Esophagus squamous epithelium (tissue), 5 donors: ENCODE data around the gene CD59. TPM values are rescaled to one million over a fixed set of nuclear protein-coding genes. Genes with fewer than 3 reads are reported as not detected.
A peak's percentile ranks its signal among the peaks of the same experiment; 100 is the strongest.

Experiments used
- DNase-seq: peaks from one replicate; lab custom pipeline; 2025; lab: John Stamatoyannopoulos, UW
- H3K27ac ChIP-seq, 4 donors: fragments of 200-600 bp; sonication (generic); one replicate each; pipeline ENCODE4 v1.5.1; 2016 to 2019; ENCODE audit warnings: mild to moderate bottlenecking in 1 of 4
- H3K27me3 ChIP-seq, 4 donors: fragments of 200-600 bp; sonication (generic); 1 replicate in 3 of 4; 2 replicates in 1 of 4; pipeline versions ENCODE4 v1.5.1 to v1.6.0; 2017 to 2021; ENCODE audit warnings: antibody characterized with exemption in 1 of 4
- H3K36me3 ChIP-seq, 3 donors: fragments of 200-600 bp; sonication (generic); one replicate each; pipeline ENCODE4 v1.5.1; 2016 to 2019
- H3K4me1 ChIP-seq, 3 donors: fragments of 200-600 bp; sonication (generic); one replicate each; pipeline ENCODE4 v1.5.1; 2017 to 2019
- H3K4me3 ChIP-seq, 4 donors: fragments of 200-600 bp; sonication (generic); 1 replicate in 3 of 4; 2 replicates in 1 of 4; pipeline ENCODE4 v1.5.1; 2016 to 2019; ENCODE audit warnings: mild to moderate bottlenecking in 2 of 4, moderate library complexity in 1 of 4
- H3K9me3 ChIP-seq, 3 donors: fragments of 200-600 bp; sonication (generic); one replicate each; pipeline ENCODE4 v1.5.1; 2016 to 2019
- POLR2A ChIP-seq, 4 donors: fragments of 450-650 bp; IDR thresholded peaks; one replicate each; pipeline ENCODE4 v1.6.1; 2017; ENCODE audit warnings: antibody characterized with exemption in 4 of 4, mild to moderate bottlenecking in 4 of 4, moderate library complexity in 3 of 4
- WGBS, 2 donors: methylation state at CpG; one replicate each; pipeline ENCODE4 v1.1.5; 2018; 5-methylcytosine and 5-hydroxymethylcytosine counted together
- intact Hi-C: fragments of 100-400 bp; cut with DNase I; formaldehyde crosslinking; loops from one replicate; pipeline ENCODE4 v1.15.0; 2022
- total RNA-seq, 4 donors: library from RNA; depleted of rRNA; stranded (reverse); fragments of >200 nt; gene quantifications; one replicate each; pipeline ENCODE4 v1.1.0, GENCODE V29; 2016
- TF ChIP-seq, protein P1 (sequence below), 6 experiments: fragments of 450-650 bp in 4 of 6; fragments of 200-600 bp in 2 of 6; sonication (generic) in 2 of 6; IDR thresholded peaks; one replicate each; pipeline ENCODE4 v1.5.1; 2016 to 2019; ENCODE audit warnings: antibody characterized with exemption in 6 of 6, mild to moderate bottlenecking in 4 of 6, moderate library complexity in 4 of 6
- donor health status: DM: yes; HTN: yes; CAD: no.

CD59 gene
- total RNA-seq, 4 donors from 2014 or later = 191 to 525 (median 339) TPM

DNA sequence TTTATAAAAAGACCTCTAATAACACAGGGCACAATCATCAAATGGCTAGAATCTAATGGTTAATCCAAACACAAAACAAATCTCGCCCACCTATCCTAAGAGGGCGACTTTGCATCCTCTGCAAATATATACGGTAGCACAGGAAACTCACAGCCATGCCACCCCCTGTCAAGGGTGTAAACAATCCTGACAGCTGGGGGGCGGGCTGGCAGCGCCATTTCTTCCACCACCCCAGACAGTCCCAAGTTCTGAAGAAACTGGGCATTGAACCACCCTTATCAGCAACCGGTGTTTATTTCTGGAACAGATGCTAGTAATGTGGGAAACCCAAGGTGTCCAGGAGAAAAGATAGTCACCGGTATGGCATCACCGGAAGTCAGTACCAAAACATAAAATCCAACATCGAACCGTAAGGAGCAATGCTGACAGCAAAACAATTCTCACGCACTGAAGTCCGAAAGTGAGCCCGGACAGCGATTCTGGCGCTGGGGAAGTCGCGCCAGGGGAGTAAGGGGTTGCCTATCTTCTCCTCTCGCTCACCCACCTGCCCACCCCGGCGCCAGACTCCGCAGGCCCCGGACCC, 37.3 kb upstream of the CD59 start:
- H3K9me3 ChIP-seq = no peaks in the 10 kb centered on the region
- no peak for DNase-seq
- peaks cover 0 to 21% (median 0%) of the 10 kb centered on the region in 3 donors for H3K36me3 ChIP-seq
- peaks cover 0 to 5% (median 0%) of the 10 kb centered on the region in 4 donors for H3K27me3 ChIP-seq
- peak overlapping the region; percentile 78 to 97 (median 90) for H3K4me3 ChIP-seq
- 4% methylated on average over 12 to 17 of the region's 22 CpGs for WGBS, 2 donors
- H3K4me1 ChIP-seq = peaks cover 9 to 66% (median 27%) of the 10 kb centered on the region in 3 donors
- intact Hi-C loops = no loop called here
- TF ChIP-seq, protein P1, sequence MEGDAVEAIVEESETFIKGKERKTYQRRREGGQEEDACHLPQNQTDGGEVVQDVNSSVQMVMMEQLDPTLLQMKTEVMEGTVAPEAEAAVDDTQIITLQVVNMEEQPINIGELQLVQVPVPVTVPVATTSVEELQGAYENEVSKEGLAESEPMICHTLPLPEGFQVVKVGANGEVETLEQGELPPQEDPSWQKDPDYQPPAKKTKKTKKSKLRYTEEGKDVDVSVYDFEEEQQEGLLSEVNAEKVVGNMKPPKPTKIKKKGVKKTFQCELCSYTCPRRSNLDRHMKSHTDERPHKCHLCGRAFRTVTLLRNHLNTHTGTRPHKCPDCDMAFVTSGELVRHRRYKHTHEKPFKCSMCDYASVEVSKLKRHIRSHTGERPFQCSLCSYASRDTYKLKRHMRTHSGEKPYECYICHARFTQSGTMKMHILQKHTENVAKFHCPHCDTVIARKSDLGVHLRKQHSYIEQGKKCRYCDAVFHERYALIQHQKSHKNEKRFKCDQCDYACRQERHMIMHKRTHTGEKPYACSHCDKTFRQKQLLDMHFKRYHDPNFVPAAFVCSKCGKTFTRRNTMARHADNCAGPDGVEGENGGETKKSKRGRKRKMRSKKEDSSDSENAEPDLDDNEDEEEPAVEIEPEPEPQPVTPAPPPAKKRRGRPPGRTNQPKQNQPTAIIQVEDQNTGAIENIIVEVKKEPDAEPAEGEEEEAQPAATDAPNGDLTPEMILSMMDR (IDR thresholded peaks at IDR 0.05) = no peak
- TF ChIP-seq POLR2A (IDR thresholded peaks at IDR 0.05) = no peak
- H3K27ac ChIP-seq = peak overlapping the region; percentile 84 to 94 (median 91)

DNA sequence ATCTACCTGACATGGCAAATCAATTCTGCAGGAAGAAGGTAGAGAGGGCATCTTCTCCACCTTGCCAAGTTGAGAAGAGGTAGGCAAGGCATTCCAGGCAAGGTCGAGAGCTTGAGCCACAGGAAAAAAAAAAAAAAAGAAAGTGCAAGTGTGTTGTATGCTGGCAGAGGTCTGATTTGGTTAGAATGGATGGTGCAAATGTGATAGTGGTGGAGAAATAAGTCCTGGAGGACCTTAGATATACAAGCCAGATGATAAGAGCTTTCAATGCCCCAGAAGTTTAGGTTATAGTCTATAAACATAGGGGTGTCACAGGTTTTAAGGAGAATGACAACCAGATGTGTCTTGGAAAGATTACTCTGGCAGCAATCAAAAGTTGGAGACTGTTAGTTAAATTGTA, 36.6 kb upstream of the CD59 start:
- DNase-seq = no peak
- TF ChIP-seq, protein P1 (IDR thresholded peaks at IDR 0.05) = no peak
- TF ChIP-seq POLR2A (IDR thresholded peaks at IDR 0.05) = no peak
- peak overlapping the region in 2 of 4 donors; percentile 87 to 97 for H3K4me3 ChIP-seq

DNA sequence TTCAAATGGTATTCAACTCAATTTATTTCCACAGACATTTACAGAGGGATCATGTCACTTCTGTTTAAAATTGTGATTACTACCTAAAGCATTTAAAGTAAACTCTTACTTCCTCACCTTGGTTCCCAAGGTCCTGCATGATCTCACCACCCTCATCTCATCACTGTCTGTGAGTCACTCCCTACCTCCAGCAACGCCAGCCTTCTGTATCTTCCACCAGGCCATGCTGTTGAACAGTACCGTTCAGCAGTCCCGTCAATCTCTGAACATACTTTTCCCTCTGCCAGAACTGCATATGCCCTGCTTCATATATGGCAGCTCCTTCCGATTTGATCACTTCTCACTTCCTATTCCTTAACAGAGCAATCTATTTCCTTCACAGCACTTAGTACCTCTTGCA, 36.1 kb upstream of the CD59 start:
- H3K27ac ChIP-seq = no peak overlapping the region
- no peak overlapping the region for H3K4me3 ChIP-seq
- H3K36me3 ChIP-seq = peaks cover 0 to 33% (median 8%) of the 10 kb centered on the region in 3 donors
- H3K27me3 ChIP-seq = no peaks in the 10 kb centered on the region
- intact Hi-C loops = no loop called here
- H3K4me1 ChIP-seq = peaks cover 9 to 60% (median 27%) of the 10 kb centered on the region in 3 donors
- no peaks in the 10 kb centered on the region for H3K9me3 ChIP-seq
- no peak for DNase-seq
- 49 to 77% methylated on average over 4 of the region's 4 CpGs for WGBS, 2 donors
- no peak for TF ChIP-seq POLR2A (IDR thresholded peaks at IDR 0.05)
- TF ChIP-seq, protein P1 (IDR thresholded peaks at IDR 0.05) = no peak

More for the DNA sequence above, 36.6 kb upstream of the CD59 start:
- intact Hi-C loops = no loop called here
- H3K27ac ChIP-seq = peak overlapping the region in 1 of 4 donors; percentile 93
- H3K4me1 ChIP-seq = peaks cover 9 to 60% (median 27%) of the 10 kb centered on the region in 3 donors
- no peaks in the 10 kb centered on the region for H3K9me3 ChIP-seq
- no peaks in the 10 kb centered on the region for H3K27me3 ChIP-seq
- 40 to 43% methylated on average over 1 of the region's 1 CpG for WGBS, 2 donors
- peaks cover 0 to 28% (median 5%) of the 10 kb centered on the region in 3 donors for H3K36me3 ChIP-seq

- no peaks in the 10 kb centered on the region for H3K27me3 ChIP-seq
- no peak for DNase-seq
- no peak overlapping the region for H3K27ac ChIP-seq
- peaks cover 7 to 46% (median 20%) of the 10 kb centered on the region in 3 donors for H3K4me1 ChIP-seq
- H3K36me3 ChIP-seq = peaks cover 0 to 54% (median 8%) of the 10 kb centered on the region in 3 donors
- TF ChIP-seq, protein P1 (IDR thresholded peaks at IDR 0.05) = no peak
- no peak for TF ChIP-seq POLR2A (IDR thresholded peaks at IDR 0.05)
- intact Hi-C loops = no loop called here
- 71 to 77% methylated on average over 2 of the region's 2 CpGs for WGBS, 2 donors
- H3K9me3 ChIP-seq = no peaks in the 10 kb centered on the region
- H3K4me3 ChIP-seq = no peak overlapping the region
These were observed 34.0 kb upstream of the CD59 start for GRCh38 chr11:33770236-33770635.

DNA sequence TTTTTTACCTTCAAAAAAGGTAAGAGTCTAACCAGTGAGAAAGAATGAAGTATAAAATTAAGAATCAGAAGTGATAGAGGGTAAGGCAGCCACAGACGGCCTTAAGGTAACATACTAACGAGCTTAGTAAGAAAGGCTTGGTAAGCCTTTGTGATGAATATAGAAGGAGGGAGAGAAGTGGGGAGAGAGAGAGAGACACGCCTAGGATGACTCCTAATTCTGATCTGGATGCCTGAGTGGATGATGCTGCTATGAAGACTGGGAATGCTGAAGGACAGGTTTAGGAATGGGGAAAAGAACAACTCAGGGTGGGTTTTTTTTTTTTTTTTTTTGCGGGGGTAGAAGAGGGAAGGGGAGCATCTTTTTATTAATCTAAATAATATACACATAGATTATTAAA, 33.3 kb upstream of the CD59 start:
- peaks cover 0 to 39% (median 16%) of the 10 kb centered on the region in 3 donors for H3K4me1 ChIP-seq
- no peaks in the 10 kb centered on the region for H3K27me3 ChIP-seq
- H3K4me3 ChIP-seq = no peak overlapping the region
- intact Hi-C loops = no loop called here
- H3K36me3 ChIP-seq = peaks cover 0 to 61% (median 8%) of the 10 kb centered on the region in 3 donors
- 39 to 65% methylated on average over 4 of the region's 4 CpGs for WGBS, 2 donors
- no peak for TF ChIP-seq POLR2A (IDR thresholded peaks at IDR 0.05)
- TF ChIP-seq, protein P1 (IDR thresholded peaks at IDR 0.05) = no peak
- no peak overlapping the region for H3K27ac ChIP-seq
- no peaks in the 10 kb centered on the region for H3K9me3 ChIP-seq
- no peak for DNase-seq
